ENCODE data around the gene PLXNA1.

GRCh38 chr3:126952983-126953660 lies 29.8 kb upstream of the PLXNA1 start:
- TF ChIP-seq CTCF (IDR thresholded peaks at IDR 0.05 in 2 of 3, conservative IDR thresholded peaks at IDR 0.05 in 1 of 3; ENCODE audit: control insufficient read depth in 2 of 3, extremely low read depth in 1 of 3, insufficient read depth in 1 of 3, low read depth in 3 of 3, low read length in 3 of 3) (no peak), POLR2AphosphoS5 (IDR thresholded peaks at IDR 0.05; ENCODE audit: low read length) (no peak), ZBTB4 (CRISPR knock-in tag; IDR thresholded peaks at IDR 0.05) (no peak), MAX (IDR thresholded peaks at IDR 0.05; ENCODE audit: low read depth, low read length) (no peak), SUZ12 (IDR thresholded peaks at IDR 0.05; ENCODE audit: unreplicated experiment) (no peak), ATF2 (IDR thresholded peaks at IDR 0.05; ENCODE audit: low read length) (no peak), CREB1 (IDR thresholded peaks at IDR 0.05; ENCODE audit: low read depth) (no peak), POLR2A (IDR thresholded peaks at IDR 0.05; ENCODE audit: low read depth, low read length) (no peak), GABPA (IDR thresholded peaks at IDR 0.05; ENCODE audit: low read depth) (no peak), ELK1 (IDR thresholded peaks at IDR 0.05; ENCODE audit: low read depth, low read length) (no peak), RFX5 (IDR thresholded peaks at IDR 0.05; ENCODE audit: low read depth, low read length) (no peak), EZH2 (IDR thresholded peaks at IDR 0.05; ENCODE audit: borderline replicate concordance, control insufficient read depth, low read depth, low read length) (no peak), SMC3 (IDR thresholded peaks at IDR 0.05; ENCODE audit: borderline replicate concordance, low read length) (no peak)
